HEK293 (cell line): ENCODE results near the gene TPO.

Experiments
- CTCF ChIA-PET: fragments of 350-600 bp; formaldehyde crosslinking; extraction: SDS; loops from one replicate; lab custom pipeline; 2021; ENCODE audit warnings: antibody characterized with exemption; lab: Yijun Ruan, JAX
- POLR2A ChIA-PET: fragments of 300-600 bp; formaldehyde crosslinking; extraction: SDS; loops from one replicate; lab custom pipeline; 2020; ENCODE audit warnings: antibody characterized with exemption, inconsistent platforms; lab: Yijun Ruan, JAX
- H3K27ac ChIP-seq: fragments of 200-500 bp; sonication (Bioruptor generic); 2 replicates; pipeline ENCODE4 v1.5.1; 2014; ENCODE audit warnings: low read depth, low read length, control low read depth, inconsistent platforms; ENCODE audit errors: extremely low read depth
- H3K36me3 ChIP-seq, 2 experiments: fragments of 200-500 bp in 1 of 2; sonication (Bioruptor generic) in 1 of 2; 1 replicate in 1 of 2; 2 replicates in 1 of 2; pipeline ENCODE4 v1.5.1; 2014 to 2017; ENCODE audit warnings: inconsistent platforms in 2 of 2, low read length in 2 of 2; ENCODE audit not compliant: control insufficient read depth in 2 of 2, insufficient read depth in 1 of 2
- H3K4me1 ChIP-seq: fragments of 200-500 bp; sonication (Bioruptor generic); 2 replicates; pipeline ENCODE4 v1.5.1; 2014; ENCODE audit warnings: mild to moderate bottlenecking, low read length, inconsistent platforms; ENCODE audit not compliant: control insufficient read depth, insufficient read depth
- H3K4me3 ChIP-seq: 2 replicates; pipeline ENCODE4 v1.5.1; 2011; ENCODE audit warnings: low read depth, mild to moderate bottlenecking, control low read depth, low read length, moderate library complexity
- H3K9me3 ChIP-seq: fragments of 200-500 bp; sonication (Bioruptor generic); 2 replicates; pipeline ENCODE4 v1.5.1; 2014; ENCODE audit warnings: low read depth, low read length, inconsistent platforms; ENCODE audit not compliant: control insufficient read depth, insufficient read depth
- BCL11B ChIP-seq: fragments of 450-650 bp; formaldehyde crosslinking; IDR thresholded peaks from 2 replicates; pipeline ENCODE4 v1.5.1; 2016; ENCODE audit warnings: low read depth, missing biosample characterization, missing genetic modification characterization
- GLI2 ChIP-seq: fragments of 450-650 bp; formaldehyde crosslinking; IDR thresholded peaks from 2 replicates; pipeline ENCODE4; 2017; ENCODE audit warnings: missing biosample characterization, missing genetic modification characterization, low read depth, borderline replicate concordance
- KLF8 ChIP-seq: fragments of 450-650 bp; formaldehyde crosslinking; IDR thresholded peaks from 2 replicates; pipeline ENCODE4 v1.5.1; 2016; ENCODE audit warnings: missing biosample characterization, missing genetic modification characterization
- PRDM2 ChIP-seq: fragments of 450-650 bp; formaldehyde crosslinking; IDR thresholded peaks from 2 replicates; pipeline ENCODE4 v1.5.1; 2016; ENCODE audit warnings: missing biosample characterization, missing genetic modification characterization, borderline replicate concordance
- REST ChIP-seq: fragments of 450-650 bp; formaldehyde crosslinking; IDR thresholded peaks from 2 replicates; pipeline ENCODE4 v1.5.1; 2016; ENCODE audit warnings: missing biosample characterization, missing genetic modification characterization
- SCRT1 ChIP-seq: fragments of 450-650 bp; formaldehyde crosslinking; IDR thresholded peaks from 2 replicates; pipeline ENCODE4 v1.5.1; 2016; ENCODE audit warnings: missing biosample characterization, missing genetic modification characterization, borderline replicate concordance
- TCF7L2 ChIP-seq: IDR thresholded peaks from 2 replicates; pipeline ENCODE4 v1.6.1; 2011; ENCODE audit warnings: low read depth, mild to moderate bottlenecking, inconsistent platforms, low read length, moderate library complexity, borderline replicate concordance
- ZBTB17 ChIP-seq: fragments of 450-650 bp; formaldehyde crosslinking; IDR thresholded peaks from 2 replicates; pipeline ENCODE4 v1.5.1; 2016; ENCODE audit warnings: missing biosample characterization, missing genetic modification characterization
- ZBTB20 ChIP-seq: fragments of 450-650 bp; formaldehyde crosslinking; IDR thresholded peaks from 2 replicates; pipeline ENCODE4 v1.5.1; 2016; ENCODE audit warnings: missing biosample characterization, missing genetic modification characterization
- ZBTB21 ChIP-seq: fragments of 450-650 bp; formaldehyde crosslinking; IDR thresholded peaks from 2 replicates; pipeline ENCODE4 v1.5.1; 2017; ENCODE audit warnings: missing biosample characterization, missing genetic modification characterization
- ZNF19 ChIP-seq: fragments of 450-650 bp; formaldehyde crosslinking; IDR thresholded peaks from 2 replicates; pipeline ENCODE4; 2016; ENCODE audit warnings: missing biosample characterization, missing genetic modification characterization, low read depth
- ZNF248 ChIP-seq: fragments of 450-650 bp; formaldehyde crosslinking; IDR thresholded peaks from 2 replicates; pipeline ENCODE4 v1.5.1; 2017; ENCODE audit warnings: missing biosample characterization, missing genetic modification characterization
- ZNF488 ChIP-seq: fragments of 450-650 bp; formaldehyde crosslinking; IDR thresholded peaks from 2 replicates; pipeline ENCODE4 v1.5.1; 2016; ENCODE audit warnings: missing biosample characterization, missing genetic modification characterization
- ZNF510 ChIP-seq: fragments of 450-650 bp; formaldehyde crosslinking; IDR thresholded peaks from 2 replicates; pipeline ENCODE4 v1.5.1; 2018; ENCODE audit warnings: mild to moderate bottlenecking, missing genetic modification characterization, missing biosample characterization; ENCODE audit not compliant: insufficient replicate concordance
- ZNF518A ChIP-seq: fragments of 450-650 bp; formaldehyde crosslinking; conservative IDR thresholded peaks from 2 replicates; pipeline ENCODE4 v1.5.1; 2016; ENCODE audit warnings: low read depth, missing biosample characterization, missing genetic modification characterization
- ZNF585B ChIP-seq: fragments of 450-650 bp; formaldehyde crosslinking; IDR thresholded peaks from 2 replicates; pipeline ENCODE4 v1.5.1; 2016; ENCODE audit warnings: missing biosample characterization, missing genetic modification characterization
- ZXDB ChIP-seq: fragments of 450-650 bp; formaldehyde crosslinking; IDR thresholded peaks from 2 replicates; pipeline ENCODE4 v1.5.1; 2016; ENCODE audit warnings: missing biosample characterization, missing genetic modification characterization

The TPO gene

GRCh38 chr2:1588051-1588977 is 175.1 kb downstream of the TPO start:
- no peaks in the 10 kb centered on the region for H3K9me3 ChIP-seq
- ChIA-PET CTCF (interaction anchor here (2.8 kb wide), 1 partner anchor 181 kb away, joined by 9 read pairs; no protein-coding TSS in a partner anchor), POLR2A (no interaction called here)
- H3K36me3 ChIP-seq = no peaks in the 10 kb centered on the region
- no peak overlapping the region for H3K27ac ChIP-seq
- no peaks in the 10 kb centered on the region for H3K4me1 ChIP-seq
- TF ChIP-seq KLF8 (tag by site-specific recombination) (no peak), ZNF510 (no peak), TCF7L2 (no peak), BCL11B (tag by site-specific recombination) (no peak), ZBTB21 (tag by site-specific recombination) (no peak), REST (no peak), ZNF518A (tag by site-specific recombination) (no peak), ZBTB20 (tag by site-specific recombination) (no peak)
- H3K4me3 ChIP-seq = no peak overlapping the region

- Histone ChIP-seq H3K4me1 (no peaks in the 10 kb centered on the region), H3K27ac (no peak overlapping the region), H3K36me3 (no peaks in the 10 kb centered on the region), H3K9me3 (no peaks in the 10 kb centered on the region), H3K4me3 (no peak overlapping the region)
- ChIA-PET CTCF (interaction anchor here (1.4 to 2.8 kb wide), 2 partner anchors 161 to 180 kb away, joined by 3 to 9 read pairs; no protein-coding TSS in a partner anchor), POLR2A (no interaction called here)
- TF ChIP-seq ZNF248 (tag by site-specific recombination) = no peak
- TF ChIP-seq SCRT1 (tag by site-specific recombination) = no peak
- TF ChIP-seq ZNF585B (tag by site-specific recombination) = no peak
- no peak for TF ChIP-seq GLI2 (tag by site-specific recombination)
- no peak for TF ChIP-seq PRDM2 (tag by site-specific recombination)
- no peak for TF ChIP-seq ZBTB17 (tag by site-specific recombination)
- TF ChIP-seq ZNF488 (tag by site-specific recombination) = no peak
- no peak for TF ChIP-seq ZNF19 (tag by site-specific recombination)
- TF ChIP-seq ZXDB (tag by site-specific recombination) = no peak
Measured at GRCh38 chr2:1588978-1589621, 175.8 kb downstream of the TPO start.
